ENCODE measurements around the gene ADRB1.

The ADRB1 gene

DNA sequence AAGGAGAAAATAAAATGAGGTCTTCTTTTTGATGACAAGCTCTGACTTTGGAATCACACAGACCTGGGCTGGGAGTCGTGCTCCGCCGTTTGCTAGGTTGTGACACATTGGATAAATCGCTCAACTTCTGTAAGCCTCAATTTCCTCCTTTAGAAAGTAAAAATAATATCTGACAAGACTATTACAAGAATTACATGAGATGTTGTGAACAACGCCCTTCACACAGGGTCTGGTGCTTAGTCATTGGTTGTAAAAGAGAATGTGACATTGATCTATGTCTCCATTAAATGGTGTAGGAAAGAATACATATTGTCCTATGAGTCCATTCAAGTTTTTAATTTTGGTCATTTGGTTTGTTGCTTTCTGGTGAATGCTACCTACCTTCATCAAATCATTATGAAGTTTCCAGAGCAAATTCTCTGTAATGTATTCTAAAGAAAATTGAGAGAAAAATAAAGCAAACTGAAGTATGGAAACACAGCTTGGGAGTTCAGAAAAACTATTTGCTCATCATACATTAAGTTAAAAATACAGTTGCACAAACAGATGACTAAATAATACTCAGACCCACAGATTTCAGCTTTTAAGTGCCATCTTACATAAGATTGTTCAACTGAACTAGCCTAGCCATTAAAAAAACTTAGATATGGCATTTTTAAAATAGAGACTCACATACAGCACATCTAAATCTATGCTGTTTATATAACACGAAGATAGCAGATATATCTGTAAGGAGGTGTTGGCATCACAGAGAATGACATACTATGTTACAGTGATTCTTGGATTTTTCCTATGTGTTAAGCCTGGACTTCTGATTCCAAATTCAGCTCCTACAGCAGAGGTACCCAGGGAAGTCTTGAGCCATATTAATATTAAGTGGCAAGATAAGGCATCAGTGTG lies 12.3 kb upstream of the ADRB1 start:
- no peaks in the 10 kb centered on the region for H3K36me3 ChIP-seq (ENCODE audit: control insufficient read depth, insufficient read depth, low read length)
- no peak overlapping the region for H2AK5ac ChIP-seq (ENCODE audit: low read length)
- no peak overlapping the region for H4K8ac ChIP-seq (ENCODE audit: low read depth, low read length)
- no peaks in the 10 kb centered on the region for H3K79me2 ChIP-seq (ENCODE audit: control insufficient read depth, insufficient read depth, low read length)
- H3K27me3 ChIP-seq (ENCODE audit: insufficient read depth, low read length, poor library complexity): no peaks in the 10 kb centered on the region
- H4K5ac ChIP-seq (ENCODE audit: low read length): no peak overlapping the region
- H3K56ac ChIP-seq (ENCODE audit: low read length): no peak overlapping the region
- WGBS (ENCODE audit: extremely low coverage, insufficient coverage, low lambda C conversion rate): no CpG with 5 or more reads among the region's 6 CpGs
- no peak overlapping the region for H3K4ac ChIP-seq (ENCODE audit: low read depth, low read length)
- H2BK15ac ChIP-seq (replicated peaks; ENCODE audit: low read depth): no peak overlapping the region
- H2BK5ac ChIP-seq (ENCODE audit: low read length): no peak overlapping the region
- H3K18ac ChIP-seq (ENCODE audit: low read length): no peak overlapping the region
- no peaks in the 10 kb centered on the region for H3K79me1 ChIP-seq (ENCODE audit: low read length)
- H2BK120ac ChIP-seq (ENCODE audit: low read depth, low read length): no peak overlapping the region
- H3K4me3 ChIP-seq (ENCODE audit: low read length): no peak overlapping the region
- H3K4me2 ChIP-seq (ENCODE audit: low read length): no peak overlapping the region
- no peak overlapping the region for H3K9ac ChIP-seq (ENCODE audit: low read length)
- H3K27ac ChIP-seq (ENCODE audit: low read depth, low read length): no peak overlapping the region
- H3K4me1 ChIP-seq (ENCODE audit: control insufficient read depth, low read depth, low read length): no peaks in the 10 kb centered on the region
- H3K23ac ChIP-seq (ENCODE audit: low read length): no peak overlapping the region
- no peak for DNase-seq

DNA sequence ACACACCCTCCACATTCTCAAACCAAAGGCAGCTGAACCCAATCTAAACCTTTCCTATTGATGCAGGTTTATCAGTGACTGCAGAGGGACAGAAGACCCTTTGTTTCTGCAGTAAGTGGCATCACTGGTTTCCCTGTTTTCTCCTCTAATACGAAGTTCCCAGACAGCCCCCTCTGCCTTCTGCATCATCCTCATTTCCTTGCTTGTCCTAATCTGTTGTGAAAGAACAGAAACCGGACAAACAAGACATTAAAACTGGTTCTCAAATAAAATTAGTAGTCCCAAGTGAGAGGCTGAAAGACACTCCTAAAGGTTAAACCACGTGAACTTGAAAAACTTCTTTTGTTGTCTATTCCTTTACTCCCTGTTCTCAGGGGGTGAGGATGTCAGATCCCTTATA lies 10.1 kb upstream of the ADRB1 start:
- DNase-seq: no peak
- H3K4me1 ChIP-seq (ENCODE audit: control insufficient read depth, low read depth, low read length): no peaks in the 10 kb centered on the region
- H2BK15ac ChIP-seq (replicated peaks; ENCODE audit: low read depth): no peak overlapping the region
- no peak overlapping the region for H2BK5ac ChIP-seq (ENCODE audit: low read length)
- no peak overlapping the region for H3K9ac ChIP-seq (ENCODE audit: low read length)
- no peak overlapping the region for H2BK120ac ChIP-seq (ENCODE audit: low read depth, low read length)
- no peak overlapping the region for H4K8ac ChIP-seq (ENCODE audit: low read depth, low read length)
- H3K4me2 ChIP-seq (ENCODE audit: low read length): no peak overlapping the region
- H2AK5ac ChIP-seq (ENCODE audit: low read length): no peak overlapping the region
- no peaks in the 10 kb centered on the region for H3K79me2 ChIP-seq (ENCODE audit: control insufficient read depth, insufficient read depth, low read length)
- no peaks in the 10 kb centered on the region for H3K27me3 ChIP-seq (ENCODE audit: insufficient read depth, low read length, poor library complexity)
- no peaks in the 10 kb centered on the region for H3K79me1 ChIP-seq (ENCODE audit: low read length)
- no peak overlapping the region for H3K56ac ChIP-seq (ENCODE audit: low read length)
- no peaks in the 10 kb centered on the region for H3K36me3 ChIP-seq (ENCODE audit: control insufficient read depth, insufficient read depth, low read length)
- no CpG with 5 or more reads among the region's 3 CpGs for WGBS (ENCODE audit: extremely low coverage, insufficient coverage, low lambda C conversion rate)
- no peak overlapping the region for H3K18ac ChIP-seq (ENCODE audit: low read length)
- H3K23ac ChIP-seq (ENCODE audit: low read length): no peak overlapping the region
- H3K27ac ChIP-seq (ENCODE audit: low read depth, low read length): no peak overlapping the region
- H3K4ac ChIP-seq (ENCODE audit: low read depth, low read length): no peak overlapping the region
- no peak overlapping the region for H3K4me3 ChIP-seq (ENCODE audit: low read length)
- H4K5ac ChIP-seq (ENCODE audit: low read length): no peak overlapping the region

DNA sequence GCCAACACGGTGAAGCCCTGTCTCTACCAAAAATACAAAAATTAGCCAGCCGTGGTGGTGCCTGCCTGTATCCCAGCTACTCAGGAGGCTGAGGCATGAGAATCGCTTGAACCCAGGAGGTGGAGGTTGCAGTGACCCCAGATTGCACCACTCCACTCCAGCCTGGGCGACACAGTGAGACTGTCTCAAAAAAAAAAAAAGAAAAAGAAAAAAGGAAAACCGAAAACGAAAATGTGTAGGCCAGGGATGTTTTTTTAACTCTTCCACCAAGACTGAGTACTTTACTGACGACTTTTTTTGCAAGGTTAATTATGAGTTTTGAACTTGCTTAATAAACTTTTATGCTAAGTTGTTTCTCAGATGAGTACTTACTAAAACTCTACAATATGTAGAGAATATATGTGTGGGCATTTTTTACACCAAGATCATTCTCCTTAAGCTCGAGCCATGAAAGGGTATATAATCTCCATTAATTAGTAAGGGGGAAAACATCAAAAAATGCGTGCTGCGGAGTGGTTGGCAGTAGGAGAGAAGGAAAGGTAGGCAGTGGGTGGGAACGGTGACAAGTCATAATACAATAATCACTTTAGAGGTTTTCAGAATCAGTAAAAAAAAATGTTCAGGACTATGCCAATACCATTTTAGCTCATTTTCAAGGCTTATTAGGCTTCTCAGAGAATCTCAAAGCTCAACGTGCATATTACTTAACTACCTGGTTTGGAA lies 8.6 kb upstream of the ADRB1 start:
- Histone ChIP-seq H3K36me3 (ENCODE audit: control insufficient read depth, insufficient read depth, low read length) (no peaks in the 10 kb centered on the region), H3K18ac (ENCODE audit: low read length) (no peak overlapping the region), H2BK5ac (ENCODE audit: low read length) (no peak overlapping the region), H3K4me1 (ENCODE audit: control insufficient read depth, low read depth, low read length) (no peaks in the 10 kb centered on the region), H2BK15ac (replicated peaks; ENCODE audit: low read depth) (no peak overlapping the region), H4K8ac (ENCODE audit: low read depth, low read length) (no peak overlapping the region), H3K9ac (ENCODE audit: low read length) (no peak overlapping the region), H3K79me1 (ENCODE audit: low read length) (no peaks in the 10 kb centered on the region), H2BK120ac (ENCODE audit: low read depth, low read length) (no peak overlapping the region), H3K4me2 (ENCODE audit: low read length) (no peak overlapping the region), H3K23ac (ENCODE audit: low read length) (no peak overlapping the region), H3K27me3 (ENCODE audit: insufficient read depth, low read length, poor library complexity) (no peaks in the 10 kb centered on the region), H3K27ac (ENCODE audit: low read depth, low read length) (no peak overlapping the region), H3K56ac (ENCODE audit: low read length) (no peak overlapping the region), H4K5ac (ENCODE audit: low read length) (no peak overlapping the region), H3K4ac (ENCODE audit: low read depth, low read length) (no peak overlapping the region), H3K4me3 (ENCODE audit: low read length) (no peak overlapping the region), H2AK5ac (ENCODE audit: low read length) (no peak overlapping the region), H3K79me2 (ENCODE audit: control insufficient read depth, insufficient read depth, low read length) (no peaks in the 10 kb centered on the region)
- DNase-seq: no peak
- WGBS (ENCODE audit: extremely low coverage, insufficient coverage, low lambda C conversion rate): no CpG with 5 or more reads among the region's 12 CpGs

DNA sequence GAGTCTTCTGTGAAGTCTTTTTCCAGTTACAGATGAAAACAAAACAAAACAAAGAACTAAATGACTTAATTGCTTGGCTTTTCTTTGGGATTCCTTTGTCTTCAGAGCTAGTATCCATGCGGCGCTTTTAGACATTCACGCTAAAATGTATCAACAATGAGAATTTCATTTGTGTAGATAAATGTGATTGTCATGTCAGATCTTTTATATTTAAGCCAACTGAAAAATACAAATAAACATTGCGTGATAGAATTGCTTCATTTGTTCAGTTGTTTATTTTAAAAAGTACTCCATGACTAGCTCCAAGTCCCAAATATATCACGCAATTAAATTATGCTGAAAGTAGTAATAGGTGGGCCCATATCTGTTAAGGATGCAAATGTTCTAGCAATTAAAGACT lies 7.9 kb upstream of the ADRB1 start:
- H2AK5ac ChIP-seq (ENCODE audit: low read length): no peak overlapping the region
- WGBS (ENCODE audit: extremely low coverage, insufficient coverage, low lambda C conversion rate): no CpG with 5 or more reads among the region's 5 CpGs
- no peak overlapping the region for H2BK120ac ChIP-seq (ENCODE audit: low read depth, low read length)
- no peak overlapping the region for H3K9ac ChIP-seq (ENCODE audit: low read length)
- H3K79me1 ChIP-seq (ENCODE audit: low read length): no peaks in the 10 kb centered on the region
- no peaks in the 10 kb centered on the region for H3K79me2 ChIP-seq (ENCODE audit: control insufficient read depth, insufficient read depth, low read length)
- no peaks in the 10 kb centered on the region for H3K36me3 ChIP-seq (ENCODE audit: control insufficient read depth, insufficient read depth, low read length)
- no peak overlapping the region for H4K5ac ChIP-seq (ENCODE audit: low read length)
- no peak overlapping the region for H3K4me3 ChIP-seq (ENCODE audit: low read length)
- no peak overlapping the region for H3K4me2 ChIP-seq (ENCODE audit: low read length)
- H3K4me1 ChIP-seq (ENCODE audit: control insufficient read depth, low read depth, low read length): no peaks in the 10 kb centered on the region
- H3K56ac ChIP-seq (ENCODE audit: low read length): no peak overlapping the region
- no peak for DNase-seq
- no peak overlapping the region for H2BK5ac ChIP-seq (ENCODE audit: low read length)
- H3K27me3 ChIP-seq (ENCODE audit: insufficient read depth, low read length, poor library complexity): no peaks in the 10 kb centered on the region
- H2BK15ac ChIP-seq (replicated peaks; ENCODE audit: low read depth): no peak overlapping the region
- no peak overlapping the region for H3K18ac ChIP-seq (ENCODE audit: low read length)
- no peak overlapping the region for H3K27ac ChIP-seq (ENCODE audit: low read depth, low read length)
- no peak overlapping the region for H4K8ac ChIP-seq (ENCODE audit: low read depth, low read length)
- no peak overlapping the region for H3K23ac ChIP-seq (ENCODE audit: low read length)
- H3K4ac ChIP-seq (ENCODE audit: low read depth, low read length): no peak overlapping the region

DNA sequence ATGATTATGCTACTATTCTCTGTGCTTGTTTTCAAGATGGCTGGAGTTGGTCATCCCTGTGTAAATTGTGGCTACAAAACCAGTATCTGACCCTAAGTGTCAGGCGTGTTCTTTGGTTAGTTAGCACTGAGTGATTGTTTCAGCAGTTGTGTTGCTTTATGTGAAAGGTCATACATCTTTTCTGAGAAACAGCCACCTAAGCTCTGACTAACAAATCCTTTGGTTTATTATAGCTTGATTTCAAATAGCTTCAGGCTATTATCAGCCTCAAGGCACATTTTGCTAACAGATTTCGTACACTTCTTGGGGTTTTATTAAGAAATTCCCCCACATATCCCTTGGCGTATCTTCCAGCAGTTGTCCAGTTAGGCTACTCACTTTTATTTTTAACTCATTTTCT lies 4.8 kb upstream of the ADRB1 start:
- peaks cover 2% of the 10 kb centered on the region for H3K4me1 ChIP-seq (ENCODE audit: control insufficient read depth, low read depth, low read length)
- no peak overlapping the region for H3K4me2 ChIP-seq (ENCODE audit: low read length)
- H3K4ac ChIP-seq (ENCODE audit: low read depth, low read length): no peak overlapping the region
- H3K4me3 ChIP-seq (ENCODE audit: low read length): no peak overlapping the region
- no peak overlapping the region for H3K18ac ChIP-seq (ENCODE audit: low read length)
- DNase-seq: no peak
- H2BK120ac ChIP-seq (ENCODE audit: low read depth, low read length): no peak overlapping the region
- WGBS (ENCODE audit: extremely low coverage, insufficient coverage, low lambda C conversion rate): no CpG with 5 or more reads among the region's 3 CpGs
- H3K27me3 ChIP-seq (ENCODE audit: insufficient read depth, low read length, poor library complexity): peaks cover 4% of the 10 kb centered on the region
- H4K5ac ChIP-seq (ENCODE audit: low read length): no peak overlapping the region
- no peak overlapping the region for H3K56ac ChIP-seq (ENCODE audit: low read length)
- H3K36me3 ChIP-seq (ENCODE audit: control insufficient read depth, insufficient read depth, low read length): no peaks in the 10 kb centered on the region
- no peak overlapping the region for H3K9ac ChIP-seq (ENCODE audit: low read length)
- H2BK15ac ChIP-seq (replicated peaks; ENCODE audit: low read depth): no peak overlapping the region
- H2BK5ac ChIP-seq (ENCODE audit: low read length): no peak overlapping the region
- H3K79me2 ChIP-seq (ENCODE audit: control insufficient read depth, insufficient read depth, low read length): no peaks in the 10 kb centered on the region
- no peak overlapping the region for H2AK5ac ChIP-seq (ENCODE audit: low read length)
- H3K27ac ChIP-seq (ENCODE audit: low read depth, low read length): no peak overlapping the region
- H3K79me1 ChIP-seq (ENCODE audit: low read length): no peaks in the 10 kb centered on the region
- no peak overlapping the region for H3K23ac ChIP-seq (ENCODE audit: low read length)
- H4K8ac ChIP-seq (ENCODE audit: low read depth, low read length): no peak overlapping the region
